HEK293T (cell line): ENCODE results near the gene ACP3.

Experiments used
- CTCF ChIA-PET: fragments of 350-600 bp; formaldehyde crosslinking; extraction: SDS; loops from one replicate; lab custom pipeline; 2021; ENCODE audit warnings: antibody characterized with exemption, inconsistent platforms; lab: Yijun Ruan, JAX
- POLR2A ChIA-PET: fragments of 350-600 bp; formaldehyde crosslinking; extraction: SDS; loops from one replicate; lab custom pipeline; 2020; ENCODE audit warnings: antibody characterized with exemption, inconsistent platforms; lab: Yijun Ruan, JAX
- DNase-seq: peaks from one replicate; pipeline ENCODE4 v3.0.0; 2012; ENCODE audit warnings: mixed read lengths; ENCODE audit errors: extremely low spot score
- ARNT ChIP-seq: fragments of 450-650 bp; IDR thresholded peaks from 2 replicates; pipeline ENCODE4 v1.6.1; 2017; ENCODE audit warnings: mild to moderate bottlenecking
- BHLHE40 ChIP-seq: fragments of 450-650 bp; IDR thresholded peaks from 2 replicates; pipeline ENCODE4 v1.6.1; 2016; ENCODE audit warnings: mild to moderate bottlenecking, moderate library complexity, borderline replicate concordance
- CTBP1 ChIP-seq: fragments of 450-650 bp; IDR thresholded peaks from 2 replicates; pipeline ENCODE4 v1.6.1; 2016; ENCODE audit warnings: borderline replicate concordance
- ELF4 ChIP-seq: fragments of 450-650 bp; IDR thresholded peaks from 2 replicates; pipeline ENCODE4 v1.6.1; 2017; ENCODE audit warnings: antibody characterized with exemption
- FOXA1 ChIP-seq: fragments of 450-650 bp; IDR thresholded peaks from 2 replicates; pipeline ENCODE4 v1.6.1; 2016; ENCODE audit warnings: mild to moderate bottlenecking
- FOXK2 ChIP-seq: fragments of 450-650 bp; IDR thresholded peaks from 2 replicates; pipeline ENCODE4 v1.6.1; 2016; ENCODE audit warnings: mild to moderate bottlenecking
- FOXM1 ChIP-seq: fragments of 450-650 bp; IDR thresholded peaks from 2 replicates; pipeline ENCODE4 v1.6.1; 2017; ENCODE audit warnings: mild to moderate bottlenecking, borderline replicate concordance
- HDGF ChIP-seq: fragments of 450-650 bp; IDR thresholded peaks from 2 replicates; pipeline ENCODE4 v1.6.1; 2017; ENCODE audit warnings: antibody characterized with exemption, borderline replicate concordance
- L3MBTL2 ChIP-seq: fragments of 450-650 bp; conservative IDR thresholded peaks from 2 replicates; pipeline ENCODE4 v1.6.1; 2016; ENCODE audit warnings: mild to moderate bottlenecking
- LEF1 ChIP-seq: fragments of 450-650 bp; IDR thresholded peaks from 2 replicates; pipeline ENCODE4 v1.6.1; 2017; ENCODE audit warnings: mild to moderate bottlenecking, borderline replicate concordance
- NFRKB ChIP-seq: fragments of 450-650 bp; IDR thresholded peaks from 2 replicates; pipeline ENCODE4 v1.6.1; 2016; ENCODE audit warnings: mild to moderate bottlenecking, moderate library complexity
- PKNOX1 ChIP-seq: fragments of 450-650 bp; IDR thresholded peaks from 2 replicates; pipeline ENCODE4 v1.6.1; 2016
- SP1 ChIP-seq: fragments of 450-650 bp; IDR thresholded peaks from 2 replicates; pipeline ENCODE4 v1.6.1; 2017
- SUZ12 ChIP-seq: fragments of 450-650 bp; IDR thresholded peaks from 2 replicates; pipeline ENCODE4 v1.6.1; 2016; ENCODE audit warnings: mild to moderate bottlenecking
- TARDBP ChIP-seq: fragments of 450-650 bp; IDR thresholded peaks from 2 replicates; pipeline ENCODE4 v1.6.1; 2016
- ZNF384 ChIP-seq: fragments of 450-650 bp; IDR thresholded peaks from 2 replicates; pipeline ENCODE4 v1.6.1; 2016

The ACP3 gene, protein sequence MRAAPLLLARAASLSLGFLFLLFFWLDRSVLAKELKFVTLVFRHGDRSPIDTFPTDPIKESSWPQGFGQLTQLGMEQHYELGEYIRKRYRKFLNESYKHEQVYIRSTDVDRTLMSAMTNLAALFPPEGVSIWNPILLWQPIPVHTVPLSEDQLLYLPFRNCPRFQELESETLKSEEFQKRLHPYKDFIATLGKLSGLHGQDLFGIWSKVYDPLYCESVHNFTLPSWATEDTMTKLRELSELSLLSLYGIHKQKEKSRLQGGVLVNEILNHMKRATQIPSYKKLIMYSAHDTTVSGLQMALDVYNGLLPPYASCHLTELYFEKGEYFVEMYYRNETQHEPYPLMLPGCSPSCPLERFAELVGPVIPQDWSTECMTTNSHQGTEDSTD

DNA sequence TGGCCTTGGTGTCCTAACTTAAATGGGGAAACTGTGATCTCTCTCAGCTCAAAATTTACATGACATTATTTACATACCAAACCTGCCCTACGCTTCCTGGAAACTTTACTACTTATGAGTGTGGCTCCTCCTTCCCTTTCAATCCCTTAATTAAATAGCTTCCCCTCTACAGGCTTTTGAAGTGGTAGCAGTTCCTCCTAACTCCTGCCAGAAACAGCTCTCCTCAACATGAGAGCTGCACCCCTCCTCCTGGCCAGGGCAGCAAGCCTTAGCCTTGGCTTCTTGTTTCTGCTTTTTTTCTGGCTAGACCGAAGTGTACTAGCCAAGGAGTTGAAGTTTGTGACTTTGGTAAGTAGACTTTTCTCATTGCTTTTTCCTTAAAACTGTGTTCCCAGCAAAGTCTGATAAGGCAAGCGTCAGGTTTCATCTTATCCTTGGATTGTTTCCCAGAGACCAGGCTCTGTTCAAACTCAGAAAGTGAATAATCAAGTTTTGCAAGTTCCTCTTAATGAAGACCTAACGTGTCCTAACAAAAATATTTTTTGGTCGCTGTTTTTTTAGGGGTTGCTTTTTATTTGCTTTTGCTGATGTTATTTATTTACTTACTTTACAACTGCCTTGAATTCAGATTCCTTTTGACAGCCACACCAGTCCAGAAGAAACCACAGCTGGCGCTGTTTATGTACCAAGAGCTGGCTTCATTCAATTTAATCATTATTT is at the start of gene ACP3:
ACP3 (plus strand) TSS at position 179 of the 720 bp plus-strand sequence; CDS start at position 229, 50 bp downstream.
- CTCF ChIA-PET: no interaction called here
- peak; percentile 44 for DNase-seq
- POLR2A ChIA-PET: no interaction called here
- no peak for TF ChIP-seq TARDBP
- no peak for TF ChIP-seq LEF1
- no peak for TF ChIP-seq FOXA1
- TF ChIP-seq ELF4: no peak
- TF ChIP-seq FOXK2: no peak
- no peak for TF ChIP-seq BHLHE40
- TF ChIP-seq PKNOX1: no peak
- no peak for TF ChIP-seq ZNF384
- no peak for TF ChIP-seq L3MBTL2
- TF ChIP-seq NFRKB: no peak
- no peak for TF ChIP-seq CTBP1
- TF ChIP-seq ARNT: no peak
- TF ChIP-seq FOXM1: no peak
- TF ChIP-seq SUZ12: no peak
- no peak for TF ChIP-seq HDGF
- TF ChIP-seq SP1: no peak

- CTCF ChIA-PET: interaction anchor here (0.5 to 1.2 kb wide), 3 partner anchors 10 to 75 kb away, joined by 3 to 4 read pairs (median 3); no protein-coding TSS in a partner anchor
- TF ChIP-seq ZNF384 (no peak), FOXA1 (no peak), FOXM1 (no peak), LEF1 (no peak), NFRKB (no peak), BHLHE40 (no peak), ELF4 (no peak), ARNT (no peak), TARDBP (no peak), SUZ12 (no peak), PKNOX1 (no peak), SP1 (no peak)
- POLR2A ChIA-PET: no interaction called here
- peak; percentile 23 for DNase-seq
Observed at GRCh38 chr3:132268956-132269355, 48.3 kb upstream of the ACP3 start.

DNA sequence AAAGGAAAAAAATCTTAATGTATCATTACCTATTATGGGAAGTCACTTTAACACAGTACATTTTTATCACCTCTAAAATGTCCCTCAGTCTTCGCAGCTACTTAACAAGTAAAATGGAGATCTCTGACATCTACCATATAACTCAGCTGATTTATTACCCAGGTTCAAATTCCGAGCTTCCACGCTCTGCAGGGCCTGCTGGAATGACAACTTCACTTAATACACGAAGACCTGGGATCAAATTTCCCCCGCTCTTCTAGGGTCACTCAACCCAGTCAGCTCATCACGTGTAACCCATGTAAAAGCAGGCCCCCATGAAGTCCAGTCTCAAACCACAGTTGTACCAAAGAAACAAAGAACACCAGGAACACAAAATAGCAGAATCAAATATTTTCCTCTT is 44.2 kb upstream of the ACP3 start:
- no peak for DNase-seq
- TF ChIP-seq SP1: no peak
- peak; percentile 48 for TF ChIP-seq L3MBTL2
- TF ChIP-seq FOXA1: no peak
- TF ChIP-seq ELF4: no peak
- no peak for TF ChIP-seq CTBP1
- TF ChIP-seq BHLHE40: no peak
- TF ChIP-seq LEF1: no peak
- peak; percentile 48; the same call in 1 of the 2 replicates for TF ChIP-seq PKNOX1
- TF ChIP-seq FOXK2: no peak
- no peak for TF ChIP-seq ZNF384
- TF ChIP-seq TARDBP: no peak
- no peak for TF ChIP-seq SUZ12
- ChIA-PET CTCF (no interaction called here), POLR2A (no interaction called here)

DNA sequence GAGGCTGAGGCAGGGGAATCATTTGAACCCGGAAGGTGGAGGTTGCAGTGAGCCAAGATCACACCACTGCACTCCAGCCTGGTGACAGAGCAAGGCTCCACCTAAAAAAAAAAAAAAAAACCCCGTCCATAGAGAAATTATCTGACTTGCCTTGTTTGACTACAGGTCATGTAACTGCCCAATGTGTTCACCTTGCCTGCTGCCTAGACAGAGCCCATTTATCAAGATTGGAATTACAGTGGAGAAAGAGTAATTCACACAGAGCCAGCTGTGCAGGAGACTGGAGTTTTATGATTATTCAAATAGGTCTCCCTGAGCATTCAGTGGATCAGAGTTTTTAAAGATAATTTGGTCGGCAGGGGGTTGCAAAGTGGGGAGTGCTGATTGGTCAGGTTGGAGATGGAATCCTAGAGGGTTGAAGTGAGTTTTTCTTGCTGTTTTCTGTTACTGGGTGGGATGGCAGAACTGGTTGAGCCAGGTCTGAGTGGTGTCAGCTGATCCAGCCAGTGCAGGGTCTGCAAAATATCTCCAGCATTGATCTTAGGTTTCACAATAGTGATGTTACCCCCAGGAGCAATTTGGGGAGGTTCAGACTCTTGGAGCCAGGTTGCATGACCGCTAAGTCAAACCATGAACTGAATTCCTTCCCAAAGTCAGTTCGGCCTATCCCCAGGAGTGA is 40.8 kb upstream of the ACP3 start:
- POLR2A ChIA-PET: no interaction called here
- CTCF ChIA-PET: no interaction called here
- DNase-seq: no peak
- TF ChIP-seq BHLHE40 (no peak), PKNOX1 (no peak), FOXK2 (no peak), SP1 (no peak), LEF1 (no peak), HDGF (no peak), NFRKB (no peak), TARDBP (no peak), ELF4 (no peak), CTBP1 (no peak), L3MBTL2 (no peak), ARNT (no peak), FOXM1 (no peak), FOXA1 (no peak)

GRCh38 chr3:132279030-132279429 is 38.2 kb upstream of the ACP3 start:
- TF ChIP-seq FOXA1 (no peak), L3MBTL2 (no peak)
- ChIA-PET CTCF (interaction anchor here (1.4 kb wide), 1 partner anchor 11 kb away, joined by 4 read pairs; no protein-coding TSS in a partner anchor), POLR2A (no interaction called here)
- no peak for DNase-seq
